Adipocyte (in vitro differentiated cells): ENCODE measurements around the gene NOP53.
"Not testable (repeated sequence)": the region's sequence is repeated elsewhere in the genome, so short reads cannot be mapped to it uniquely, and the experiment has no call there.

Source experiments
- DNase-seq: peaks from one replicate; pipeline ENCODE4 v3.0.0-alpha.2; 2015; ENCODE audit warnings: low read depth
- H3K27me3 ChIP-seq: replicated peaks from 2 replicates; pipeline ENCODE4 v1.7.0; 2013; ENCODE audit warnings: mild to moderate bottlenecking, low read length, moderate library complexity; ENCODE audit not compliant: control insufficient read depth, insufficient read depth
- H3K36me3 ChIP-seq: 2 replicates; pipeline ENCODE4 v1.7.0; 2013; ENCODE audit warnings: low read length, mild to moderate bottlenecking, moderate library complexity; ENCODE audit not compliant: control insufficient read depth, insufficient read depth, severe bottlenecking
- H3K4me1 ChIP-seq: 2 replicates; pipeline ENCODE4 v1.7.0; 2013; ENCODE audit warnings: mild to moderate bottlenecking, low read length, moderate library complexity; ENCODE audit not compliant: control insufficient read depth, insufficient read depth
- H3K4me3 ChIP-seq: 2 replicates; pipeline ENCODE4 v1.7.0; 2013; ENCODE audit warnings: mild to moderate bottlenecking, low read length, moderate library complexity
- H3K9ac ChIP-seq: 2 replicates; pipeline ENCODE4 v1.7.0; 2013; ENCODE audit warnings: mild to moderate bottlenecking, low read length, moderate library complexity
- H3K9me3 ChIP-seq: 2 replicates; pipeline ENCODE4 v1.7.0; 2013; ENCODE audit warnings: mild to moderate bottlenecking, low read length, moderate library complexity; ENCODE audit not compliant: control insufficient read depth

Gene NOP53

GRCh38 chr19:47720669-47721422 is 24.5 kb upstream of the NOP53 start:
- H3K4me3 ChIP-seq: peak overlapping the region; percentile 79
- H3K27me3 ChIP-seq: no peaks in the 10 kb centered on the region
- peak overlapping the region; percentile 91 for H3K9ac ChIP-seq
- DNase-seq: no peak
- peaks cover 26% of the 10 kb centered on the region for H3K36me3 ChIP-seq
- peaks cover 80% of the 10 kb centered on the region for H3K4me1 ChIP-seq
- no peaks in the 10 kb centered on the region for H3K9me3 ChIP-seq

DNA sequence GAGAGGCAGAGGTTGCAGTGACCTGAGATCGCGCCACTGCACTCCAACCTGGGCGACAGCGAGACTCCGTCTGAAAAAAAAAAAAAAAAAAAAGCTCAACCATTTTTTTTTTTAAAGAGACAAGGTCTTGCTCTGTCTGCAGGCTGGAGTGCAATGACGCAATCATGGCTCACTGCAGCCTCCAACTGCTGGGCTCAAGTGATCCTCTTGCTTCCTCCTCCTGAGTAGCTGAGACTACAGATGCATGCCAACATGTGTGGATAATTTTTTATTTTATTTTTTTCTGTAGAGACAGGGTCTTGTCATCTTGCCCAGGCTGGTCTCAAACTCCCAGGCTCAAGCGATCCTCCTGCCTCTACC is 21.8 kb upstream of the NOP53 start:
- H3K36me3 ChIP-seq: peaks cover 31% of the 10 kb centered on the region
- no peaks in the 10 kb centered on the region for H3K9me3 ChIP-seq
- no peaks in the 10 kb centered on the region for H3K27me3 ChIP-seq
- peaks cover 73% of the 10 kb centered on the region for H3K4me1 ChIP-seq
- peak overlapping the region; percentile 84 for H3K9ac ChIP-seq
- DNase-seq: peak; percentile 87
- H3K4me3 ChIP-seq: peak overlapping the region; percentile 45

- no peak for DNase-seq
- peaks cover 39% of the 10 kb centered on the region for H3K36me3 ChIP-seq
- peak overlapping the region; percentile 52 for H3K4me3 ChIP-seq
- H3K9ac ChIP-seq: peak overlapping the region; percentile 63
- no peaks in the 10 kb centered on the region for H3K9me3 ChIP-seq
- no peaks in the 10 kb centered on the region for H3K27me3 ChIP-seq
- H3K4me1 ChIP-seq: peaks cover 71% of the 10 kb centered on the region
Observed at GRCh38 chr19:47725759-47726401, 19.5 kb upstream of the NOP53 start.

DNA sequence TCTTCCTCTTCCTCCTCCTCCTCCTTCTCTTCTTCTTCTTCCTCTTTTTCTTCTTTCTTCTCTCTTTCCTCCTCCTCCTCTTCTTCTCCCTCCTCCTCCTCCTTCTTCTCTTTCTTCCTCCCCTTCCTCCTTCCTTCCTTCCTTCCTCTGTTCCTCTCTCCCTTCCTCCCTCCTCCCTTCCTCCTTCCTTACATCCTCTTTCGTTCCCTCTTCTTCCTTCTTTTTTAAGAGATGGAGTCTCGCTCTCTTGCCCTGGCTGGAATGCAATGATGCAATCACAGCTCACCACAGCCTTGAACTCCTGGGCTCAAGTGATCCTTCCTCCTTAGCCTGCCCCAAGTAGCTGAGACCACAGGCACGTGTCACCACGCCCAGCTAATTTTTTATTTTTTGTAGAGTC is 18.9 kb upstream of the NOP53 start:
- DNase-seq: peak; percentile 72

DNA sequence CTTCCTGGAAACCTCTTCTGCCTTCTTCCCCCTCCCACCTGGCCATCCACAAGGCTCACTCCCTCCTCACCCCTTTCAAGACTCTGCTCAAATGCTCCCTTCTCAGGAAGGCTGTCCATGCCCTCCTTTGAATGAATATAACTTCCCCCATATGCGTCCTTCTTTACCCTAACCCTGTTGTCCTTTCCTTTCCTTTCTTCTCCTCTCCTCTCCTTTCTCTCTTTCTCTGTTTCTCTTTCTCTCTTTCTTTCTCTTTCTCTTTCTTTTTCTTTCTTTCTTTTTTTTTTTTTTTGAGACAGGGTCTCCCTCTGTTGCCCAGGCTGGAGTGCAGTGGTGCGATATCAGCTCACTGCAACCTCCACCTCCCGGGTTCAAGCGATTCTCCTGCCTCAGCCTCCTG is 17.1 kb upstream of the NOP53 start:
- not testable (repeated sequence) for DNase-seq, H3K4me3 ChIP-seq, H3K9me3 ChIP-seq, H3K27me3 ChIP-seq
- H3K9ac ChIP-seq: peak overlapping the region; percentile 11
- peaks cover 51% of the 10 kb centered on the region for H3K36me3 ChIP-seq
- H3K4me1 ChIP-seq: peaks cover 53% of the 10 kb centered on the region

More for the DNA sequence above, 18.9 kb upstream of the NOP53 start:
- Histone ChIP-seq H3K27me3 (no peaks in the 10 kb centered on the region), H3K9ac (peak overlapping the region; percentile 63), H3K4me3 (peak overlapping the region; percentile 52), H3K4me1 (peaks cover 68% of the 10 kb centered on the region), H3K9me3 (no peaks in the 10 kb centered on the region), H3K36me3 (peaks cover 41% of the 10 kb centered on the region)

DNA sequence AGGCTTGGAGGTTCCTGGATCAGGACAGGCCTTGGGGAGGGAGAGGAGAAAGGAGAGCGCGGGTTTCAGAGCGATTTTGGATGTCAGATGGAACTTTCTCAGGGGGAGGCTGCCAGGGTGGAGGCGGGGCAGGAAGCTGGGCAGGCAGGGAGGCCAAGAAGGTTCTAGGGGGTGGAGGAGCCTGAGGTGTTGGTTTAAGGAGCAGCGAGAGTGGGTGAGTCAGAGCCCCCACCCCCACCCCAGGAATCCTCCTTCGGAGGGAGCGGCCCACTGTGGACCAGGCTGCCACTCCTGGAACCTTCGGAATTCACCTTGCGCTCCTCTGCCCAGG is 15.9 kb upstream of the NOP53 start:
- Histone ChIP-seq H3K27me3 (no peaks in the 10 kb centered on the region), H3K9ac (peak overlapping the region; percentile 73), H3K4me3 (peak overlapping the region; percentile 60), H3K36me3 (peaks cover 58% of the 10 kb centered on the region), H3K4me1 (peaks cover 43% of the 10 kb centered on the region), H3K9me3 (no peaks in the 10 kb centered on the region)
- DNase-seq: peak; percentile 90

DNA sequence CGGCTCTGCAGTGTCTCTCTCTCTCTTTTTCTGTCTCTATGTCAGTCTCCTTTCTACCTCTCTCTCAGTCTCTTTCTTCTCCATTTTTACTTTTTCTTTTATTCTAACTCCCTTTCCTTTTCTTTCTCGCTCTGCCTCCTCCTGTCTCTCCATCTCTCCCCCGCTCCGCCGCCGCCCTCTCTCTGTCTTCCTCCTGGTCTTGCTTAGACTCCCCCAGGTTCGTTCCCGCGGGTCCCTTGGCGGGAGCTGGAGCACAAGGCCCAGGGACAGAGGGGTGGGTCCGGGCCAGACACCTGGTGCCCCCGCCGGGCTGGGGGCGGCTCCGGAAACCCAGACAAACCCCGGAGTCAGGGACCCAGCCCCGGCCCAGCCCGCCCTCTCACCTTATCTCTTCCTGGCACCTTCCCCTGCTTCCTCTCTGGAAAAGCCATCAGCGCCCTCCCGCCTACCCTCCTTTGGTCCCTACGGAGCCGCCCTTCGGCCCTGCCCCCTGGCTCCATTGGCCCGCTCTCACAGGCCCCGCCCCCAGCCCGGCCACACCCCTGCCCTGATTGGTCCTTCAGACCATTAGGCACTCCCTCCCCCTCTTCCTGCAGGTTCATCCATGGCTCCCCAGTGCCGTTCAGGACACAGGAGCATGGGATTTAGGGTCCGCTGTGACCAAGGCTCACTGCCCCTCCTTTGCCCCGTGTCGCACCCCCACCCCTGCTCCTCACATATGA is 15.4 kb upstream of the NOP53 start:
- Histone ChIP-seq H3K9ac (peak overlapping the region; percentile 73), H3K4me3 (peak overlapping the region; percentile 60), H3K9me3 (no peaks in the 10 kb centered on the region), H3K4me1 (peaks cover 38% of the 10 kb centered on the region), H3K36me3 (peaks cover 63% of the 10 kb centered on the region), H3K27me3 (no peaks in the 10 kb centered on the region)
- no peak for DNase-seq

GRCh38 chr19:47730521-47730889 is 14.8 kb upstream of the NOP53 start:
- Histone ChIP-seq H3K27me3 (no peaks in the 10 kb centered on the region), H3K9ac (no peak overlapping the region), H3K36me3 (peaks cover 66% of the 10 kb centered on the region), H3K9me3 (no peaks in the 10 kb centered on the region), H3K4me3 (no peak overlapping the region), H3K4me1 (peaks cover 33% of the 10 kb centered on the region)
- DNase-seq: no peak

GRCh38 chr19:47730910-47731309 is 14.4 kb upstream of the NOP53 start:
- no peak overlapping the region for H3K4me3 ChIP-seq
- no peaks in the 10 kb centered on the region for H3K27me3 ChIP-seq
- H3K4me1 ChIP-seq: peaks cover 29% of the 10 kb centered on the region
- peaks cover 62% of the 10 kb centered on the region for H3K36me3 ChIP-seq
- no peak for DNase-seq
- H3K9me3 ChIP-seq: no peaks in the 10 kb centered on the region
- no peak overlapping the region for H3K9ac ChIP-seq

- H3K4me3 ChIP-seq: no peak overlapping the region
- DNase-seq: no peak
- H3K9ac ChIP-seq: no peak overlapping the region
- no peaks in the 10 kb centered on the region for H3K9me3 ChIP-seq
- H3K4me1 ChIP-seq: no peaks in the 10 kb centered on the region
- no peaks in the 10 kb centered on the region for H3K27me3 ChIP-seq
- peaks cover 69% of the 10 kb centered on the region for H3K36me3 ChIP-seq
Observed at GRCh38 chr19:47735131-47735530, 10.2 kb upstream of the NOP53 start.

DNA sequence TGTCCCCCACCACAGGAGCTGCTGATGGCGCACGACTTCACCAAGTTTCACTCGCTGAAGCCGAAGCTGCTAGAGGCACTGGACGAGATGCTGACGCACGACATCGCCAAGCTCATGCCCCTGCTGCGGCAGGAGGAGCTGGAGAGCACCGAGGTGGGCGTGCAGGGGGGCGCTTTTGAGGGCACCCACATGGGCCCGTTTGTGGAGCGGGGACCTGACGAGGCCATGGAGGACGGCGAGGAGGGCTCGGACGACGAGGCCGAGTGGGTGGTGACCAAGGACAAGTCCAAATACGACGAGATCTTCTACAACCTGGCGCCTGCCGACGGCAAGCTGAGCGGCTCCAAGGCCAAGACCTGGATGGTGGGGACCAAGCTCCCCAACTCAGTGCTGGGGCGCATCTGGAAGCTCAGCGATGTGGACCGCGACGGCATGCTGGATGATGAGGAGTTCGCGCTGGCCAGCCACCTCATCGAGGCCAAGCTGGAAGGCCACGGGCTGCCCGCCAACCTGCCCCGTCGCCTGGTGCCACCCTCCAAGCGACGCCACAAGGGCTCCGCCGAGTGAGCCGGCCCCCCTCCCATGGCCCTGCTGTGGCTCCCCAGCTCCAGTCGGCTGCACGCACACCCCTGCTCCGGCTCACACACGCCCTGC is 4.4 kb upstream of the NOP53 start:
- no peaks in the 10 kb centered on the region for H3K27me3 ChIP-seq
- H3K4me3 ChIP-seq: no peak overlapping the region
- H3K9me3 ChIP-seq: no peaks in the 10 kb centered on the region
- peaks cover 50% of the 10 kb centered on the region for H3K36me3 ChIP-seq
- no peak for DNase-seq
- no peak overlapping the region for H3K9ac ChIP-seq
- H3K4me1 ChIP-seq: peaks cover 24% of the 10 kb centered on the region
